HG03280 (cell line): Measurements from ENCODE around the gene RFC1.
"Not testable (repeated sequence)": the region's sequence is repeated elsewhere in the genome, so short reads cannot be mapped to it uniquely, and the experiment has no call there.

Experiments used
- ATAC-seq: cut with Tn5 transposase; IDR thresholded peaks from one replicate; pipeline ENCODE4 v1.9.1; 2021; ENCODE audit warnings: mild to moderate bottlenecking, moderate library complexity; ENCODE audit not compliant: unreplicated experiment

RFC1 gene

GRCh38 chr4:39357002-39357401, 9.2 kb downstream of the RFC1 start:
- peak; percentile 43 for ATAC-seq

DNA sequence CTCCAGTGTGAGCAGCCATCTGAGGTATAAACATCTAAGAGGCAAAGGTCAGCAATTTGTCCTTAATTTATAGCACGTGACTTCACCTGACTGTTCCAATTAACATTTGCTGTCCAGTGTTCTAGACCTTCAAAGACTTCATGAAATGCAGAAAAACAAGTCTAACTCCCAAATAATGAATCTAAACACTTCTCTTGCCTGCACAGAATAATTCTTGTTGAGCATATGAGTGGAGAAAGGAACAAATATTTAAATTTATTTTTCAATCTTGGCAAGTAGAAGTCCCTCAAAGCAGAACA, 12.0 kb downstream of the RFC1 start:
- ATAC-seq: no peak

DNA sequence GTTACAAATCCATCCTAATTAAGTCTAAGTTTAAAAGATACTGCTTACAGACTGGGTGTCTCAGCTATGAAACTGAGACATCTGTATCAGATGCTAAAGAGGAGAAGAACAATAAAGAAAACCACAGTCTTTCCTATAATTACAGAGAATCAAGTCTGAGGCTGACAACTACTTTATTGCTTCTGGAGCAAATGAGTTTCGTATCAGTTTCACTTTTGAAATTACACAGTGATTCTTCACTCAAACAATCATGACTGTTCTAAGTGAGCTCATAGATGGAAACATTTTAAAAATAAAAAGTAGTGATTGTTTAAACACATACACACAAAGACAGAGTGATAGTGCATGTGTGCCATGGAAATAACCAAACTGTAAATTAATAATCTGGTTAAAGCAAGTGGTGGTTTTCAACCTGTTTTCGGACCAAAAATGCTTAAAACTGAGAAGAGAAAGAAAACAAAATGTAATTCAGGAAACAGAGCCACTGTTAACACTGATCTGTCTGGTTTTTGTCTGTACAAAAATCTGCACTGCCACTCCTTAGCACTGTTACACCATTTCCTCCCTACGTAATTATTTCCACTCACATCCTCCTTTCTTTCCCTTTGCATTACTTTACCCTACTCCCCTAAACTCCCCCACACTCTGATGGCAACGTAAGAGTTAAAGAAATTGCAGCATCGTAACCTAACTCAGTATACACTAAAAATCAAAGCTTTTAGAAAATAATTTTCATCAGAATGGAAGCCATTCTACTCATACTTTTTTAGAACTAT, 12.5 kb downstream of the RFC1 start:
- peak; percentile 82 for ATAC-seq

GRCh38 chr4:39353149-39353477, 13.0 kb downstream of the RFC1 start:
- ATAC-seq: not testable (repeated sequence)

DNA sequence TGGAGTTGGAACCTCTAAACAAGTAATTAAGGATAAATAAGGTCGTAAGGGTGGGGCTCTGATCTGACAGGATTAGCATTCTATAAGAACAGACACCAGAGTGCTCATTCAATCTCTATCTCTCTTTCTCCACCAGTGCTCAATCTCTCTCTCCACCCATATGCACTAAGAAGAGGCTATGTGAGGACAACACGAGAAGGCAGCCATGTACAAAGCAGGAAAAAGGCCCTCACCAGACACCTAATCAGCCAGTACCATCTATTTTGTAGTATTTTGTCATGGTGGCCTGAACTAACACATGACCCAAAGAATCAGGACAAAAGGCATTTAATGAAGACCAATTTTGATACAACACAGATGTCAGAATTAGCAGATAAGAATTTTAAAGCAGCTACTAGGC, 16.8 kb downstream of the RFC1 start:
- ATAC-seq: no peak

GRCh38 chr4:39348371-39349315, 17.5 kb downstream of the RFC1 start:
- no peak for ATAC-seq

DNA sequence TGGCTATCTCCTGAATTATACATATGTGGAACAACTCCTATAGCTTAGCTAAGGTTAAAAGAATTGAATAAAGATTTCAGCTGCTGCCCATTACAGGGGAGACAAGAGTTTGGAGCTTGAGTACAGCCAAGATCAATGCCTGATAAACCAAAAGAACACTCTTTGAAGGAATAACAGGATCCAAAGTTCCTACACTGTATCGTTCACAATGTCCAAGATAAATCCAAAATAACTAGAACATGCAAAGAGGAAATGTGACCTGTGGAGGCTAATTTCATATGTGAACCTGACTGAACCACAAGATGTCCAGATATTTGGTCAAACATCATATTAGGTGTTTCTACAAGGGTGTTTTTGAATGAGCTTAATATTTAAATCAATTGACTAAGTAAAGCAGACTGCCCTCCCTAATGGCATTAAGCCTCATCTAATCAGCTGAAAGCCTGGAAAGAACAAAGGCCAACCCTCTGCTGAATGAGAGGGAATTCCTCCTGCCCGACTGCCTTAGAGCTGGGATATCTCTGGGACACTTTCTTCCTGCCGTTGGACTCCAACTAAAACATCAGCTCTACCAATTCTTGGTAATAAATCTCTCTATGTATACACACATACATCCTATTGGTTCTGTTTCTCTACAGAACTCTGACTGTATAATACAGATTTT, 19.2 kb downstream of the RFC1 start:
- no peak for ATAC-seq

DNA sequence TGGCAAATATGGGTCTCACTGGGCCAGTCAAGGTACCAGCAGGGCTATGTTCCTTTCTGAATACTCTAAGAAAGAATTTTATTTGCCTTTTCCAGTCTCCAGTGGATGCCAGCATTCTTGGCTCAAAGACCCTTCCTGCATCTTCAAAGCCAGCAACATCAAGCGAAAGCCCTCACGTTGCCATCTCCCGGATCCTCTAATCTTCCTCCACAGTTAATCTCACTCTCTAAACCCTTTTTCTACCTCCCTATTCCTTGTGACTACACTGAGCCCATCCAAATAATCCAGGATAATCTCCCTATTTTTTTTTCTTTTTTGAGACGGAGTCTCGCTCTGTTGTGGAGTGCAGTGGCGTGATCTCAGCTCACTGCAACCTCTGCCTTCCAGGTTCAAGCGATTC, 23.4 kb downstream of the RFC1 start:
- ATAC-seq: no peak

- no peak for ATAC-seq
These were observed 25.0 kb downstream of the RFC1 start for GRCh38 chr4:39341075-39341725.

GRCh38 chr4:39339968-39340367, 26.2 kb downstream of the RFC1 start:
- ATAC-seq: no peak

DNA sequence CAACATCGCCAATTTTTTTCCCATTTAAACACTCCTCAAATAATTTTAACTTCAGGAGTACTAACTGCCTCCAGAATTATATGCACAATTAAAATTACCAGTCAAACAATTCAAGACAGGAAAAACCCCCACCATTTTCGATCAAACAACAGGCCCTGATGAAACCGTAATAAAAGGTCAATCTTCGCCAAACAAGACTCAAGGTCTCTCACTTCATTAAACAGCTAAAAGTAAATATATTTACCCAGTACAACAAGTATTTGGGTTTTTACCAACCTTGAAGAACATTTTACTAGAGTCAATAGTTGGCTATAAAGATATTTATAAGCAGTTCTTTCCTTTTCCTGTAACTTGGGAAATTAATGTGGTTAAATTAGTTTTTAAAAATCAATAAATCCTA, 28.3 kb downstream of the RFC1 start:
- ATAC-seq: no peak

DNA sequence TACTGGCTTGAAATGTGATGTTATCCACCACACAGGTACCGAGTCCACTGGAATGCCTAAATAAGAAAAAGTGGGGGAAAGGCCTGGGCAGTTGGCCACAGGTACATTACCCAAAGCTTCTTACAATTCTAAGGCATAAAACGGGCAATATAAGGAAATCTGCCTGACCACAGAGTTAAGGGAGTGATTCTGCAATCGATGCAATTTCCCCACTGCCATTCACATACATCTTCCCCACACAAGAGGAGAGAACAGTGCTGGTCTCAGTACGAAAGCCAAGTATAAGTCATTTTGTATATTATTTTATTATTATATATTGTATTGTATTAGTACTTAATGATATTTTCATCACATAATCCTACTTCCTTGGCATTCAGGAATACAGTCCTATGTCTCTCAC, 30.6 kb downstream of the RFC1 start:
- ATAC-seq: no peak

GRCh38 chr4:39331191-39331590, 35.0 kb downstream of the RFC1 start:
- ATAC-seq: no peak

DNA sequence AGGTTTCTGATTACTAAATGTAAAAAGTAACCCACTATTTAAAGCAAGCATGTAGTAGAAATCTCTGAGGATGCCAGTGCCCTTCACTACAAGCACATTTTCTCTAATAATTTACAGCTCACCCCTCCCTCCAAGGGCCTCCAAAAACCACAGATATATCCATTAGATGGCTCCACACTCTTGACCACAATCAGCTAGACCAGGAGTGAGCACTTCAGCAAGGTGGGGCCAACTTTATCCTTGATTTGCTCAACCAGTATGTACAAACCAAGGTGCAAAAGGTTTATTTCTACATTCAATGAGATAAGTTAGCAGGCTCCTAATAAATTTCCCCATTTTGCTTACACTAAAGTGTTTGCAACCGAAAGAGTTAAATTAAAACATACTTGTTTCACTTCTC, 35.8 kb downstream of the RFC1 start:
- ATAC-seq: no peak

DNA sequence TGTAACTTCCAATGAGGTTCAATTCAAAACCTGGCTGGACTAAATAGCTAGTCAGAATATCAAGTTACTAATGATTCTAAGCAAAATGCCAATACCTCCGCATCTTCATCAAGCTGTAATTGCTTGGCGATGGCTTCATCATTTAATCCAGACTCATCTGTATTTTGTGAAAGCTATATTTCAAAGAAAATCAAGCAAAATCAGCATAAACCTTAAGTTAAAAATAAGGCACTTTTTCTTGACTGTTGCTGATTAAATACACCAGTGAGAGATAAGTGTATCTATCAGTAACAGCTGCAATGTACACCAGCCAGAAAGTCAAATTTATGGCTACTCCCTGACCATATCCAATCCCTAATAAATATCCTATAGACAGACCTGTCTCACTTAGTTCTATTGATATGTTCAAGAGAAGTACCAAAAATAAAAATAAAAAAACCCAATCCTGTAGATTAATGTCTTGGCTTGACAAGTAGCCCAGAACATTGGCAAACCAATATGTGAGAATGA, 39.6 kb downstream of the RFC1 start:
- ATAC-seq: no peak

DNA sequence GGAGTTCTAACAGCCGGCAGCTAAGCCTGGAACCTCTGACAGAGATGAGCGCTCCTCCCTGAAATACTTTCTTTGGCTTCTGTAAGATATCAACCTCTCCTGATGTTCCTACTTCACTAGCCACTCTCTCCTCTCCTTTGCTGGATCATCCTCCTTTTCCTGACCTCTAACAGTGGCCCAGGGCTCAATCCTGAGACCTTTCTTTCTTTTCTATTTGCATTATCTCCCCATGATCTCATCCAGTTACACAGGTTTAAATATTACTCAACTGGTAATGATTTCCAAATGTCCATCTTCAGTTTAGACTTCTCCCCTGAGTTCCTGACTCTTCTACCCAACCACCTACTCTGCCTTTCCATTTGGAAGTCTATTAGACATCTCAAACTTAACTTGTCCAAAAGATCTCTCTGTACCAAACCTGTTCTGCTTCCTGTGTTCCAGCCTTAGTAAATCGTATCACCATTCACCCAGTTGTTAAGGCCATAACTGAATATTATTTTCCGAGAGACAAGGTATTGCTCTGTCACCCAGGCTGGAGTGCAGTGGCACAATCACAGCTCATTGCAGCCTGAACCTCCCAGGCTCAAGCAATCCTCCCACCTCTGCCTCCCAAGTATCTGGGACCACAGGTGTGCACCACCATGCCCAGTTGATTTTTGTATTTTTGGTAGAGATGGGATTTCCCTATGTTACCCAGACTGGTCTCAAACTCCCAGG, 41.1 kb downstream of the RFC1 start:
- no peak for ATAC-seq

GRCh38 chr4:39324446-39324845, 41.7 kb downstream of the RFC1 start:
- ATAC-seq: no peak

- ATAC-seq: no peak
These were observed 42.3 kb downstream of the RFC1 start for GRCh38 chr4:39323821-39324220.

DNA sequence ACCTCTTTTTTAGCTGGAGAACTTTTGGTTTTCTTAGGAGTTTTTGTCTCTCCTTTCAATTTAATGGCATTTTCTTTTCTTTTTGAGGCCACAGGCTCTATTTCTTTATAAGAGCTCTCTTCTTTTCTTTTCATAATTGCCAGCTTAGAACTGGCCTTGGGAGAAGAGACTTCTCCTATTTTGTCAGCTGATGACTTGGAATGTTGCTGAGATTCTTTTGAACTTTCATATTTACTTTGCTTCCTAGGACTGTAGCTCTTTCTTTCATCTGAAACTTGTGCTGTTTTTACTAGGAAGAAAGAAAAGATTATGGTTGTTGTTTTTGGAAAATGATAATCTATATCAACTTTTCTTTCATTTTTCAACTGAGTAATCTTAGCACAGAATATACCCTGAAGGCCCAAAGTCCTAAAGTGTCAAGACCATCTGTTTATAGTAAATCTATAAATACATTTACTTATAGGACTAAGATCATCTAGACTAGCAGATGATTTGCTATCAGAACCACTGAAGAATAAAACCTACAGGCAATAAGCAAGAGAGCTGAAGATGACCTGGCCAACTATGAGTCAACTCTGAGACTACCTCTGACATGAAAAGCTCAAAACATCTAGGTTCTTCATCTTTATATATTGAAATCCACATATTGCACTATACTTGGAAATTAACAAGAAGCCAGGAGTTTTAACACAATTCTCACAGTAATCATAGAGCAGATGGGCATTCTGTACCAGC, 45.6 kb downstream of the RFC1 start:
- no peak for ATAC-seq

- no peak for ATAC-seq
These were observed 46.5 kb downstream of the RFC1 start for GRCh38 chr4:39319676-39320075.
